ENCODE measurements around the gene NUB1.

Gene NUB1

GRCh38 chr7:151363182-151363581 lies 21.6 kb downstream of the NUB1 start:
- no peaks in the 10 kb centered on the region for H3K27me3 ChIP-seq (ENCODE audit: control insufficient read depth, insufficient read depth, low read length)
- no peak overlapping the region for H2AFZ ChIP-seq
- no peak overlapping the region for H3K4me3 ChIP-seq (ENCODE audit: low read depth, low read length)
- no peak overlapping the region for H3K9ac ChIP-seq
- peaks cover 11% of the 10 kb centered on the region for H3K4me1 ChIP-seq
- H3K79me2 ChIP-seq = no peaks in the 10 kb centered on the region
- H3K4me2 ChIP-seq (ENCODE audit: low read length) = no peak overlapping the region
- H3K36me3 ChIP-seq (ENCODE audit: control insufficient read depth, insufficient read depth, low read length) = no peaks in the 10 kb centered on the region
- TF ChIP-seq CTCF (IDR thresholded peaks at IDR 0.05) = no peak
- H3K27ac ChIP-seq = no peak overlapping the region
- H3K9me3 ChIP-seq (ENCODE audit: control insufficient read depth, low read length) = no peaks in the 10 kb centered on the region

GRCh38 chr7:151366166-151366879 lies 24.7 kb downstream of the NUB1 start:
- no peak overlapping the region for H3K4me2 ChIP-seq (ENCODE audit: low read length)
- H3K27me3 ChIP-seq (ENCODE audit: control insufficient read depth, insufficient read depth, low read length) = no peaks in the 10 kb centered on the region
- H3K27ac ChIP-seq = no peak overlapping the region
- TF ChIP-seq CTCF (IDR thresholded peaks at IDR 0.05) = no peak
- H3K9me3 ChIP-seq (ENCODE audit: control insufficient read depth, low read length) = no peaks in the 10 kb centered on the region
- H3K4me1 ChIP-seq = peaks cover 17% of the 10 kb centered on the region
- peaks cover 4% of the 10 kb centered on the region for H3K79me2 ChIP-seq
- no peaks in the 10 kb centered on the region for H3K36me3 ChIP-seq (ENCODE audit: control insufficient read depth, insufficient read depth, low read length)
- H2AFZ ChIP-seq = no peak overlapping the region
- H3K9ac ChIP-seq = no peak overlapping the region
- no peak overlapping the region for H3K4me3 ChIP-seq (ENCODE audit: low read depth, low read length)

- Histone ChIP-seq H3K79me2 (peaks cover 4% of the 10 kb centered on the region), H3K4me3 (ENCODE audit: low read depth, low read length) (no peak overlapping the region), H3K27me3 (ENCODE audit: control insufficient read depth, insufficient read depth, low read length) (no peaks in the 10 kb centered on the region), H2AFZ (no peak overlapping the region), H3K4me1 (peaks cover 20% of the 10 kb centered on the region), H3K36me3 (ENCODE audit: control insufficient read depth, insufficient read depth, low read length) (no peaks in the 10 kb centered on the region), H3K9ac (no peak overlapping the region), H3K4me2 (ENCODE audit: low read length) (no peak overlapping the region), H3K9me3 (ENCODE audit: control insufficient read depth, low read length) (no peaks in the 10 kb centered on the region), H3K27ac (no peak overlapping the region)
- TF ChIP-seq CTCF (IDR thresholded peaks at IDR 0.05) = no peak
Observed at GRCh38 chr7:151366880-151367222, 25.2 kb downstream of the NUB1 start.

GRCh38 chr7:151367284-151367683 lies 25.7 kb downstream of the NUB1 start:
- Histone ChIP-seq H3K4me3 (ENCODE audit: low read depth, low read length) (no peak overlapping the region), H3K9me3 (ENCODE audit: control insufficient read depth, low read length) (no peaks in the 10 kb centered on the region), H3K27ac (peak overlapping the region; percentile 34), H3K79me2 (peaks cover 4% of the 10 kb centered on the region), H2AFZ (no peak overlapping the region), H3K36me3 (ENCODE audit: control insufficient read depth, insufficient read depth, low read length) (no peaks in the 10 kb centered on the region), H3K9ac (no peak overlapping the region), H3K4me2 (ENCODE audit: low read length) (no peak overlapping the region), H3K4me1 (peaks cover 20% of the 10 kb centered on the region), H3K27me3 (ENCODE audit: control insufficient read depth, insufficient read depth, low read length) (no peaks in the 10 kb centered on the region)
- TF ChIP-seq CTCF (IDR thresholded peaks at IDR 0.05) = no peak

GRCh38 chr7:151368136-151368571 lies 26.5 kb downstream of the NUB1 start:
- Histone ChIP-seq H3K27me3 (ENCODE audit: control insufficient read depth, insufficient read depth, low read length) (no peaks in the 10 kb centered on the region), H3K36me3 (ENCODE audit: control insufficient read depth, insufficient read depth, low read length) (no peaks in the 10 kb centered on the region), H3K4me2 (ENCODE audit: low read length) (peak overlapping the region; percentile 23), H3K4me3 (ENCODE audit: low read depth, low read length) (no peak overlapping the region), H3K4me1 (peaks cover 20% of the 10 kb centered on the region), H3K79me2 (peaks cover 4% of the 10 kb centered on the region), H3K9me3 (ENCODE audit: control insufficient read depth, low read length) (no peaks in the 10 kb centered on the region), H3K9ac (no peak overlapping the region), H2AFZ (peak overlapping the region; percentile 8), H3K27ac (peak overlapping the region; percentile 34)
- peak; percentile 97 for TF ChIP-seq CTCF (IDR thresholded peaks at IDR 0.05)

Data from parathyroid adenoma (tissue), 2 donors.